ENCODE measurements around the gene ERICH6B.

The ERICH6B gene

GRCh38 chr13:45564133-45564776 is 51.3 kb downstream of the ERICH6B start:
- no peak overlapping the region for H3K4me3 ChIP-seq (ENCODE audit: low read depth, low read length)
- no peak for TF ChIP-seq CTCF (IDR thresholded peaks at IDR 0.05; ENCODE audit: insufficient read depth, low read depth, low read length, missing control alignments)
- no peak for DNase-seq (ENCODE audit: low read depth)

DNA sequence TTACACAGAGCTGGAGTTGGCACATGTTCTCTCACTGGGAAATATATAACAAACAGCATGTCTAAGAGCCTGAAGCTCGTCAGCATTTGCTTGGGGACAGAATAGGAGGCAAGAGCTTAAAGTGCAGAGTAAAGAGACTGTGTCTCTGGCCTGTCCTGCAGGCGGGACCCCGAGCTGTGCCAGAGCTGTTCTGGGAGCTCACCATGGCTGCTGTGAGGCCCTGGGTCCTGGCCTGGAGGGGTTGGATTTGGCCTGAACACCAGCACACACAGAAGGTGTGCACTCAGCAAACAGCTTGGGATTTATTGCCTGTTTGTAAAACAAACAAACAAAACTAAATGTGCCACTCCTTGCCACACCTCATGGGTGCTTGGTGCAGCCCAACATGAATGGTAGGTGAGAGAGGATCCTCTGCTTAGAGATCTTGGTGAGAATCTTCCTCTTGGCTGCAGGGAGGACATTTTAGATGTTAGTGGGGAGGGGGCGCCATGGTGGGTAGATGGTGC is 60.9 kb downstream of the ERICH6B start:
- no peak for TF ChIP-seq CTCF (IDR thresholded peaks at IDR 0.05; ENCODE audit: insufficient read depth, low read depth, low read length, missing control alignments)
- H3K4me3 ChIP-seq (ENCODE audit: low read depth, low read length) = no peak overlapping the region
- DNase-seq (ENCODE audit: low read depth) = no peak

- DNase-seq (ENCODE audit: low read depth) = no peak
- no peak for TF ChIP-seq CTCF (IDR thresholded peaks at IDR 0.05; ENCODE audit: insufficient read depth, low read depth, low read length, missing control alignments)
Observed at GRCh38 chr13:45548281-45548680, 67.3 kb downstream of the ERICH6B start.

DNA sequence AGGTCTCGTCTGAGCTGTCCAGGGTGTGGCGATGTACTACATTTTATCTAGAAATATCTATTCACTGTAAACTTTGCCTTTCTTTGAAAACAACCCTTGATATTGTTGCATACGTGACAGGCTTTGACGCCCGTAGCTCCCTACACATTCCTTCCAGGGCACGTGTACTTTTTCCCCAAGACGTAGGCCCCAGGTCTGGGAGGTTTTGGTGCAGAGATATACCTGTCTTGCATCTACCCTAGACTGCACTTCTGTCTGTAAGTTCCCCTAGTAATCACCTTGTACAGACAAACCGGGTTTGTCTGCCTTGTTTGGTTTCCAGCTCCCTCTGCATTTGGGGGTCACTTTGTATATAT is 69.2 kb downstream of the ERICH6B start:
- DNase-seq (ENCODE audit: low read depth) = no peak
- H3K4me3 ChIP-seq (ENCODE audit: low read depth, low read length) = no peak overlapping the region
- TF ChIP-seq CTCF (IDR thresholded peaks at IDR 0.05; ENCODE audit: insufficient read depth, low read depth, low read length, missing control alignments) = no peak

More at GRCh38 chr13:45548281-45548680, 67.3 kb downstream of the ERICH6B start:
- no peak overlapping the region for H3K4me3 ChIP-seq (ENCODE audit: low read depth, low read length)

DNA sequence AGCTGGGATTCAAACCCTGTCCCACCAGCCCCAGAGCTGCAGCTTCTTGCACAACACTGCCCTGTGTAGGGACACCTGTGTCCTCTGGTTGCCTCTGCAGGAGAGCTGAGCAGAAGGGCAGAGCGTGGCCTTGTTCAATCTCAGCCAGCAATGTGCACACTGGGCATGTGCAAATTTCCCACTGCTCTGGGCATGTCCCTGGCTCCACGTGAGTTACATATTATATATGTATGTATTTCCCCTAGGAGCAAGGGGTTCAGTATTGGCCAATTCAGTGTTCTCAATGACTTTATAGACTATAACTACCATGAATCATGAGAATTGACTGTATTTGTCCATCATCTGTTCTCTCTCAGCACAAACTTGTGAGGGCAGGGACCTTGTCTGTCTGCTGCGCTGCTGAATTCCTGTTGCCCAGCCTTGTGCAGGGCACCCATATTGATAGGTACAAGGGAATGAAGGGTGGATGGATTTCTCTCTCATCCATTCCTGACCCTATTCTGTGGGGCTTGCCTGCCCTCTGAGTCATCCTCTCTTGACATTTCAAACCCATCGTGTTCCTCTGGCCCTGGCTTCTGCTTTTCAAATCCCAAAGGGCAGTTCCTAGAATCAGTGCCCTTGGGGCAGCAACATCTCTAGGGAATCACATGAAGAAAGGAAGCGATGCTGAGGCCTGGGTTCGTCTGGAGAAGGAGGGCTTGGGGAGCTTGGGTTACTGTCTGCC is 69.7 kb downstream of the ERICH6B start:
- no peak overlapping the region for H3K4me3 ChIP-seq (ENCODE audit: low read depth, low read length)
- no peak for TF ChIP-seq CTCF (IDR thresholded peaks at IDR 0.05; ENCODE audit: insufficient read depth, low read depth, low read length, missing control alignments)
- DNase-seq (ENCODE audit: low read depth) = no peak

DNA sequence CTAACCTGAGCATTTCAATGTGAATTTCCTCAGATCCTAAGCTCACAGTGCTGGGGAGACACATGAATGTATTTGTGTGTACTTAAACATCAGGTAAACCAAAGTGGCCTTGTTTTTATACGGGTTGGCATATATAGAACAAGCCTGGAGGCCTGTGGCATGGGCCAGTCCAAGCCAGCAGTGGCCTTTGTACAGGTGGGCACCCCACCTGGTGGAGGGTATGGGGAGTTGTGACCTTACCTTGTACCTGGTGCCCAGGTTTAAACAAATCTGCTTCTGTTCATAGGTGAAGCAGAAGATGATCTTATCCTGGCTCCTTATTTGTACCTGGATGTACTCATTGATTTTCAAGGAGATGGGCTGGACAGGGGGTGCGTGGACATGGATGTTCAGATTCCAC is 71.0 kb downstream of the ERICH6B start:
- TF ChIP-seq CTCF (IDR thresholded peaks at IDR 0.05; ENCODE audit: insufficient read depth, low read depth, low read length, missing control alignments) = no peak
- no peak for DNase-seq (ENCODE audit: low read depth)
- H3K4me3 ChIP-seq (ENCODE audit: low read depth, low read length) = no peak overlapping the region

Data from GM12865 (cell line).